Stomach (tissue), 4 donors: ENCODE measurements around the gene HOXB8.

Experiments
- CTCF ChIP-seq, 7 experiments: fragments of 450-650 bp in 4 of 7; fragments of 200-600 bp in 3 of 7; sonication (generic) in 3 of 7; IDR thresholded peaks; one replicate each; pipeline ENCODE4 v1.5.1; 2016 to 2019; ENCODE audit warnings: antibody characterized with exemption in 7 of 7, control low read depth in 2 of 7, mild to moderate bottlenecking in 1 of 7
- EP300 ChIP-seq: sonication (generic); formaldehyde crosslinking; IDR thresholded peaks from one replicate; pipeline ENCODE4 v1.6.1; 2017; ENCODE audit warnings: antibody characterized with exemption
- POLR2A ChIP-seq, 4 donors: fragments of 450-650 bp; IDR thresholded peaks; one replicate each; pipeline ENCODE4 v1.6.1; 2016; ENCODE audit warnings: antibody characterized with exemption in 4 of 4, control low read depth in 2 of 4, mild to moderate bottlenecking in 1 of 4, moderate library complexity in 1 of 4
- POLR2AphosphoS5 ChIP-seq, 3 donors: sonication (generic); formaldehyde crosslinking; IDR thresholded peaks; one replicate each; pipeline ENCODE4 v1.6.1; 2016; ENCODE audit warnings: antibody characterized with exemption in 3 of 3

GRCh38 chr17:48587276-48588073, 27.6 kb downstream of the HOXB8 start:
- TF ChIP-seq POLR2AphosphoS5 (IDR thresholded peaks at IDR 0.05) (no peak), CTCF (IDR thresholded peaks at IDR 0.05) (no peak), POLR2A (IDR thresholded peaks at IDR 0.05) (no peak), EP300 (no peak)
